HepG2 (cell line): ENCODE measurements around the gene MT1M. TPM values are rescaled to one million over a fixed set of nuclear protein-coding genes. Genes with fewer than 3 reads are reported as not detected.

ENCODE experiments used
- CCDC6 ChIP-seq: sonication (generic); formaldehyde crosslinking; IDR thresholded peaks from 2 replicates; pipeline ENCODE4 v1.8.1; 2022; ENCODE audit warnings: mild to moderate bottlenecking, missing genetic modification reagents, moderate library complexity
- DPF2 ChIP-seq: sonication (generic); formaldehyde crosslinking; IDR thresholded peaks from 2 replicates; pipeline ENCODE4 v1.4.0; 2020; ENCODE audit warnings: mild to moderate bottlenecking, low read depth, missing genetic modification reagents, borderline replicate concordance
- GABPA ChIP-seq, 2 experiments: IDR thresholded peaks; 2 replicates each; pipeline ENCODE4 v1.6.1; 2011 to 2016; ENCODE audit warnings: low read depth in 2 of 2, low read length in 1 of 2, missing biosample characterization in 1 of 2, missing genetic modification characterization in 1 of 2
- GLI4 ChIP-seq: sonication (generic); formaldehyde crosslinking; IDR thresholded peaks from 2 replicates; pipeline ENCODE4 v1.5.1; 2020; ENCODE audit warnings: missing genetic modification reagents, mild to moderate bottlenecking, moderate library complexity, borderline replicate concordance
- GRHL1 ChIP-seq: sonication (generic); formaldehyde crosslinking; conservative IDR thresholded peaks from 2 replicates; pipeline ENCODE4 v1.8.0; 2022; ENCODE audit warnings: missing genetic modification reagents
- KDM4B ChIP-seq: sonication (generic); formaldehyde crosslinking; IDR thresholded peaks from 2 replicates; pipeline ENCODE4 v1.4.0; 2020; ENCODE audit warnings: missing genetic modification reagents
- MAF1 ChIP-seq: sonication (generic); formaldehyde crosslinking; IDR thresholded peaks from 2 replicates; pipeline ENCODE4 v1.5.0; 2020; ENCODE audit warnings: missing genetic modification reagents, borderline replicate concordance
- PHF8 ChIP-seq: sonication (generic); formaldehyde crosslinking; IDR thresholded peaks from 2 replicates; pipeline ENCODE4 v1.5.0; 2020; ENCODE audit warnings: missing genetic modification reagents
- PRDM15 ChIP-seq: sonication (generic); formaldehyde crosslinking; IDR thresholded peaks from 2 replicates; pipeline ENCODE4 v1.4.0; 2020; ENCODE audit warnings: missing genetic modification reagents
- SMAD1 ChIP-seq: sonication (generic); formaldehyde crosslinking; IDR thresholded peaks from 2 replicates; pipeline ENCODE4 v1.4.0; 2020; ENCODE audit warnings: missing genetic modification reagents, low read depth, mild to moderate bottlenecking, borderline replicate concordance
- TBL1XR1 ChIP-seq: fragments of 150-350 bp; IDR thresholded peaks from 2 replicates; pipeline ENCODE4 v1.6.1; 2014; ENCODE audit warnings: borderline replicate concordance, low read length; ENCODE audit not compliant: partially characterized antibody
- TOE1 ChIP-seq: sonication (generic); formaldehyde crosslinking; IDR thresholded peaks from 2 replicates; pipeline ENCODE4 v1.4.0; 2020; ENCODE audit warnings: mild to moderate bottlenecking, missing genetic modification reagents
- ZKSCAN8 ChIP-seq: IDR thresholded peaks from 2 replicates; pipeline ENCODE4 v1.6.1; 2016; ENCODE audit warnings: borderline replicate concordance, missing genetic modification reagents, missing compliant biosample characterization
- ZNF225 ChIP-seq: sonication (generic); formaldehyde crosslinking; IDR thresholded peaks from 2 replicates; pipeline ENCODE4 v1.4.0; 2020; ENCODE audit warnings: mild to moderate bottlenecking, missing genetic modification reagents
- ZNF230 ChIP-seq: sonication (generic); formaldehyde crosslinking; IDR thresholded peaks from 2 replicates; pipeline ENCODE4 v1.4.0; 2020; ENCODE audit warnings: mild to moderate bottlenecking, missing genetic modification reagents
- ZNF33A ChIP-seq: sonication (generic); formaldehyde crosslinking; IDR thresholded peaks from 2 replicates; pipeline ENCODE4 v1.5.1; 2020; ENCODE audit warnings: missing genetic modification reagents, mild to moderate bottlenecking, moderate library complexity, borderline replicate concordance
- ZNF44 ChIP-seq: sonication (generic); formaldehyde crosslinking; IDR thresholded peaks from 2 replicates; pipeline ENCODE4 v1.5.1; 2020; ENCODE audit warnings: mild to moderate bottlenecking, missing genetic modification reagents
- ZNF446 ChIP-seq: sonication (generic); formaldehyde crosslinking; IDR thresholded peaks from 2 replicates; pipeline ENCODE4 v1.5.0; 2020; ENCODE audit warnings: mild to moderate bottlenecking, missing genetic modification reagents
- ZNF552 ChIP-seq: sonication (generic); formaldehyde crosslinking; IDR thresholded peaks from 2 replicates; pipeline ENCODE4 v1.9.0; 2022; ENCODE audit warnings: missing genetic modification reagents, mild to moderate bottlenecking, borderline replicate concordance
- ZNF562 ChIP-seq: sonication (generic); formaldehyde crosslinking; IDR thresholded peaks from 2 replicates; pipeline ENCODE4 v1.8.0; 2022; ENCODE audit warnings: missing genetic modification reagents, borderline replicate concordance
- ZNF788 ChIP-seq: sonication (generic); formaldehyde crosslinking; IDR thresholded peaks from 2 replicates; pipeline ENCODE4 v1.5.0; 2020; ENCODE audit warnings: mild to moderate bottlenecking, missing genetic modification reagents, borderline replicate concordance
- ZNF792 ChIP-seq: IDR thresholded peaks from 2 replicates; pipeline ENCODE4 v1.6.1; 2016
- polyA plus RNA-seq, 8 experiments: library from polyadenylated mRNA; depleted of rRNA in 3 of 8; stranded (reverse) in 7 of 8; unstranded in 1 of 8; fragments of >200 nt; fragmentation: Illumina TruSeq in 4 of 8; extraction: Trizol in 4 of 8; gene quantifications; 2 replicates each; pipeline versions ENCODE4 v1.2.1 to v1.2.3, GENCODE V29; 2011 to 2016; ENCODE audit warnings: low read depth in 4 of 8, missing spikeins in 1 of 8, mixed read lengths in 1 of 8; ENCODE audit not compliant: insufficient read depth in 1 of 8
- total RNA-seq, 5 experiments: library from RNA; depleted of rRNA; stranded (reverse); fragments of >200 nt; fragmentation: Illumina TruSeq; extraction: Trizol; gene quantifications; 2 replicates each; pipeline ENCODE4 v1.2.3, GENCODE V29; 2016; ENCODE audit warnings: low read depth in 1 of 5
- TF ChIP-seq, protein P1 (sequence below): fragments of 450-650 bp; IDR thresholded peaks from 2 replicates; pipeline ENCODE4 v1.6.1; 2017; ENCODE audit warnings: mild to moderate bottlenecking

The MT1M gene
- total and polyA plus RNA-seq, 2 of the 13 experiments (the other 11 are each of a cell fraction or from before 2014, with no cell fraction given), result 4.6 TPM; not detected in 1

DNA sequence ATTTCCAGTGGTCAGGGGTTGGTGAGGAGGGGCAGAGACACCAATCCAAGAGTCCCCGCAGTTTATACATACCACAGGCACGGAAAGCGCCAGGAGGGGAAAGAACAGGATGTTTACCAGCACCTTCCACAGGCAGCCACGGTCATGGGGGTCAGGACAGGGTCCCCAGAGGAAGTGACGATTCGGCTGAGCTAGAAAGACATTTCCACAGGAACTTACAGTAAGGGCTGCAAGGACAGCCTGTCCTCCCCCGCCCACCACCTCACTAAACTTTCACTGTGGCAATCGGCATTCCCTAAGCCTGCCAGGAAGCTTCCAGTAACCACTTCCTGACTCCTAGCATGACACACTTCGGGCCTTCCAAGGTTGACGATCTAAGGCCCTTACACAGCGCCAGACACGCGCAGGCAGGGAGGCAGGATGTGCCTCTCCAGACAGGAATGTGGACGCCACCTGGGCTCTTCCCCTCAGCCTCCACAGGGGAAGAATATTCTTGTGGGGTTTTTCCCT is 25.3 kb upstream of the MT1M start (continued):
- peak; percentile 21; the same call in 1 of the 2 replicates for TF ChIP-seq PRDM15
- TF ChIP-seq TOE1 (CRISPR knock-in tag), result no peak
- no peak for TF ChIP-seq TBL1XR1
- peak; percentile 97 for TF ChIP-seq CCDC6 (CRISPR knock-in tag)
- peak; percentile 73; the same call in 1 of the 2 replicates for TF ChIP-seq PHF8
- TF ChIP-seq ZNF788, result peak; percentile 78
- no peak for TF ChIP-seq ZNF225 (CRISPR knock-in tag)
- TF ChIP-seq GABPA (IDR thresholded peaks at IDR 0.05; ENCODE audit: low read depth, low read length), result peak; percentile 65
- TF ChIP-seq GABPA (CRISPR knock-in tag; IDR thresholded peaks at IDR 0.05; ENCODE audit: low read depth), result peak; percentile 92
- peak; percentile 94 for TF ChIP-seq ZNF792
- peak; percentile 57; the same call in 1 of the 2 replicates for TF ChIP-seq SMAD1 (CRISPR knock-in tag)
- no peak for TF ChIP-seq GRHL1 (CRISPR knock-in tag)
- TF ChIP-seq ZKSCAN8, result peak; percentile 24
- TF ChIP-seq DPF2 (CRISPR knock-in tag), result no peak; the same call in 1 of the 2 replicates
- TF ChIP-seq MAF1 (CRISPR knock-in tag), result 0 out of 2 replicates have a peak, but pooled peaks have one; percentile 31
- no peak for TF ChIP-seq ZNF44 (CRISPR knock-in tag)
- TF ChIP-seq ZNF33A (CRISPR knock-in tag), result no peak
- TF ChIP-seq ZNF552 (CRISPR knock-in tag), result no peak; the same call in 1 of the 2 replicates
- TF ChIP-seq ZNF562, result no peak
- peak; percentile 73; the same call in 1 of the 2 replicates for TF ChIP-seq ZNF446 (CRISPR knock-in tag)
- TF ChIP-seq ZNF230 (CRISPR knock-in tag), result no peak
- TF ChIP-seq GLI4 (CRISPR knock-in tag), result no peak
- TF ChIP-seq, protein P1, sequence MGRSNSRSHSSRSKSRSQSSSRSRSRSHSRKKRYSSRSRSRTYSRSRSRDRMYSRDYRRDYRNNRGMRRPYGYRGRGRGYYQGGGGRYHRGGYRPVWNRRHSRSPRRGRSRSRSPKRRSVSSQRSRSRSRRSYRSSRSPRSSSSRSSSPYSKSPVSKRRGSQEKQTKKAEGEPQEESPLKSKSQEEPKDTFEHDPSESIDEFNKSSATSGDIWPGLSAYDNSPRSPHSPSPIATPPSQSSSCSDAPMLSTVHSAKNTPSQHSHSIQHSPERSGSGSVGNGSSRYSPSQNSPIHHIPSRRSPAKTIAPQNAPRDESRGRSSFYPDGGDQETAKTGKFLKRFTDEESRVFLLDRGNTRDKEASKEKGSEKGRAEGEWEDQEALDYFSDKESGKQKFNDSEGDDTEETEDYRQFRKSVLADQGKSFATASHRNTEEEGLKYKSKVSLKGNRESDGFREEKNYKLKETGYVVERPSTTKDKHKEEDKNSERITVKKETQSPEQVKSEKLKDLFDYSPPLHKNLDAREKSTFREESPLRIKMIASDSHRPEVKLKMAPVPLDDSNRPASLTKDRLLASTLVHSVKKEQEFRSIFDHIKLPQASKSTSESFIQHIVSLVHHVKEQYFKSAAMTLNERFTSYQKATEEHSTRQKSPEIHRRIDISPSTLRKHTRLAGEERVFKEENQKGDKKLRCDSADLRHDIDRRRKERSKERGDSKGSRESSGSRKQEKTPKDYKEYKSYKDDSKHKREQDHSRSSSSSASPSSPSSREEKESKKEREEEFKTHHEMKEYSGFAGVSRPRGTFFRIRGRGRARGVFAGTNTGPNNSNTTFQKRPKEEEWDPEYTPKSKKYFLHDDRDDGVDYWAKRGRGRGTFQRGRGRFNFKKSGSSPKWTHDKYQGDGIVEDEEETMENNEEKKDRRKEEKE, result no peak
- peak; percentile 64; the same call in 1 of the 2 replicates for TF ChIP-seq KDM4B (CRISPR knock-in tag)
